HepG2 (cell line): ENCODE data around the gene FGFR3. TPM values are rescaled to one million over a fixed set of nuclear protein-coding genes. Genes with fewer than 3 reads are reported as not detected.

ENCODE experiments used
- ATAC-seq: fragments of 200-7000 bp; cut with Tn5 transposase; 3 replicates; pipeline ENCODE4 v1.9.1; 2020; ENCODE audit warnings: mild to moderate bottlenecking, moderate library complexity
- BruUV-seq: library from RNA; stranded (reverse); fragments of 400-500 nt; replicated peaks from 2 replicates; lab custom pipeline; 2021; lab: Mats Ljungman, UMichigan
- CTCF ChIA-PET: fragments of 300-600 bp; formaldehyde crosslinking; extraction: SDS; loops from one replicate; lab custom pipeline; 2021; ENCODE audit warnings: low total read pairs, inconsistent platforms, low intra/inter-chr PET ratio; lab: Yijun Ruan, JAX
- POLR2A ChIA-PET: fragments of 350-600 bp; sonication (Branson Sonifier 250); formaldehyde crosslinking; loops from one replicate; lab custom pipeline; 2020; ENCODE audit warnings: antibody characterized with exemption, inconsistent platforms; lab: Yijun Ruan, JAX
- DNase-seq: peaks from one replicate; pipeline ENCODE4 v3.0.0-alpha.2; 2015; ENCODE audit warnings: low spot score
- FAIRE-seq: peaks from 3 replicates; lab custom pipeline; 2011; peaks lifted over from hg19 to GRCh38; lab: Jason Lieb, UNC
- H2AFZ ChIP-seq: one replicate; pipeline ENCODE4 v1.6.1; 2011; ENCODE audit warnings: low read length, inconsistent platforms
- H3K27ac ChIP-seq: fragments of 300-600 bp; 3 replicates; pipeline ENCODE4 v1.8.0; 2011; ENCODE audit warnings: mixed run types, mild to moderate bottlenecking, mixed read lengths, low read length, inconsistent platforms; ENCODE audit not compliant: insufficient read depth; ENCODE audit errors: extremely low read length
- H3K27me3 ChIP-seq, 2 experiments: fragments of 200-600 bp in 1 of 2; 2 replicates in 1 of 2; 3 replicates in 1 of 2; pipeline versions ENCODE4 v1.6.0 to v1.8.0; 2011; ENCODE audit warnings: low read length in 2 of 2, mild to moderate bottlenecking in 2 of 2, moderate library complexity in 2 of 2, inconsistent platforms in 1 of 2; ENCODE audit not compliant: insufficient read depth in 2 of 2, control insufficient read depth in 1 of 2
- H3K36me3 ChIP-seq, 2 experiments: fragments of 200-600 bp in 1 of 2; replicated peaks in 1 of 2; 2 replicates in 1 of 2; 3 replicates in 1 of 2; pipeline versions ENCODE4 v1.5.1 to v1.8.0; 2011; ENCODE audit warnings: low read length in 2 of 2, inconsistent platforms in 1 of 2; ENCODE audit not compliant: insufficient read depth in 2 of 2, control insufficient read depth in 1 of 2
- H3K4me1 ChIP-seq: 2 replicates; pipeline ENCODE4 v1.5.1; 2012; ENCODE audit warnings: low read length, inconsistent platforms; ENCODE audit not compliant: insufficient read depth
- H3K4me2 ChIP-seq: 2 replicates; pipeline ENCODE4 v1.6.0; 2011; ENCODE audit warnings: low read depth, low read length, inconsistent platforms
- H3K4me3 ChIP-seq, 3 experiments: fragments of 200-600 bp in 1 of 3; sonication (generic), shearing (Covaris generic) in 1 of 3; replicated peaks in 1 of 3; 2 replicates each; pipeline ENCODE4 v1.5.1; 2011 to 2016; ENCODE audit warnings: low read length in 3 of 3, inconsistent platforms in 2 of 3, low read depth in 2 of 3, mild to moderate bottlenecking in 2 of 3, control low read depth in 1 of 3, mixed read lengths in 1 of 3; ENCODE audit not compliant: insufficient read depth in 1 of 3
- H3K79me2 ChIP-seq: one replicate; pipeline ENCODE4 v1.6.1; 2011; ENCODE audit warnings: low read length, inconsistent platforms; ENCODE audit not compliant: insufficient read depth
- H3K9ac ChIP-seq: 2 replicates; pipeline ENCODE4 v1.6.0; 2011; ENCODE audit warnings: mild to moderate bottlenecking, low read depth, low read length, inconsistent platforms; ENCODE audit not compliant: insufficient read depth
- H3K9me3 ChIP-seq: 2 replicates; pipeline ENCODE4 v1.5.1; 2012; ENCODE audit warnings: mild to moderate bottlenecking, low read length
- H4K20me1 ChIP-seq: 2 replicates; pipeline ENCODE4 v1.6.0; 2011; ENCODE audit warnings: inconsistent platforms, mild to moderate bottlenecking, low read length, moderate library complexity; ENCODE audit not compliant: insufficient read depth
- AGO2 ChIP-seq: fragments of 200-400 bp; formaldehyde crosslinking; optimal IDR thresholded peaks from 2 replicates; pipeline ENCODE3; 2017; ENCODE audit warnings: mild to moderate bottlenecking, low read depth, low read length, moderate library complexity
- MIXL1 ChIP-seq: IDR thresholded peaks from 2 replicates; pipeline ENCODE4 v1.6.1; 2016
- MTF2 ChIP-seq: sonication (generic); formaldehyde crosslinking; IDR thresholded peaks from 2 replicates; pipeline ENCODE4 v1.5.0; 2020; ENCODE audit warnings: missing genetic modification reagents, borderline replicate concordance
- SP2 ChIP-seq: sonication (generic); formaldehyde crosslinking; IDR thresholded peaks from 2 replicates; pipeline ENCODE4 v1.5.1; 2020; ENCODE audit warnings: mild to moderate bottlenecking, missing genetic modification reagents
- TOE1 ChIP-seq: sonication (generic); formaldehyde crosslinking; IDR thresholded peaks from 2 replicates; pipeline ENCODE4 v1.4.0; 2020; ENCODE audit warnings: mild to moderate bottlenecking, missing genetic modification reagents
- ZNF547 ChIP-seq: sonication (generic); formaldehyde crosslinking; IDR thresholded peaks from 2 replicates; pipeline ENCODE4 v1.5.1; 2020; ENCODE audit warnings: mild to moderate bottlenecking, missing genetic modification reagents
- ZNF761 ChIP-seq: sonication (generic); formaldehyde crosslinking; conservative IDR thresholded peaks from 2 replicates; pipeline ENCODE4 v1.4.0; 2020; ENCODE audit warnings: mild to moderate bottlenecking, missing genetic modification reagents
- ZNF772 ChIP-seq: sonication (generic); formaldehyde crosslinking; IDR thresholded peaks from 2 replicates; pipeline ENCODE4 v1.5.0; 2020; ENCODE audit warnings: mild to moderate bottlenecking, missing genetic modification reagents
- WGBS: methylation state at CpG from one replicate; pipeline ENCODE4 v1.1.6; 2017; ENCODE audit warnings: low lambda C conversion rate; 5-methylcytosine and 5-hydroxymethylcytosine counted together
- in situ Hi-C: cut with HindIII; loops from 2 replicates; pipeline ENCODE4 v1.10.0; 2017; ENCODE audit warnings: low pct_unique_long_range_greater_than_20kb; ENCODE audit not compliant: extremely low pct_ligation_motif_present
- intact Hi-C: fragments of 100-400 bp; cut with micrococcal nuclease; formaldehyde crosslinking; loops from one replicate; pipeline ENCODE4 v1.10.0; 2022; ENCODE audit not compliant: unreplicated experiment
- polyA plus RNA-seq, 8 experiments: library from polyadenylated mRNA; depleted of rRNA in 3 of 8; stranded (reverse) in 7 of 8; unstranded in 1 of 8; fragments of >200 nt; fragmentation: Illumina TruSeq in 4 of 8; extraction: Trizol in 4 of 8; gene quantifications; 2 replicates each; pipeline versions ENCODE4 v1.2.1 to v1.2.3, GENCODE V29; 2011 to 2016; ENCODE audit warnings: low read depth in 4 of 8, missing spikeins in 1 of 8, mixed read lengths in 1 of 8; ENCODE audit not compliant: insufficient read depth in 1 of 8
- total RNA-seq, 5 experiments: library from RNA; depleted of rRNA; stranded (reverse); fragments of >200 nt; fragmentation: Illumina TruSeq; extraction: Trizol; gene quantifications; 2 replicates each; pipeline ENCODE4 v1.2.3, GENCODE V29; 2016; ENCODE audit warnings: low read depth in 1 of 5
- TF ChIP-seq, protein P1 (sequence below): sonication (generic); formaldehyde crosslinking; IDR thresholded peaks from 2 replicates; pipeline ENCODE4 v1.4.0; 2020; ENCODE audit warnings: missing genetic modification reagents

The FGFR3 gene
- total and polyA plus RNA-seq, 2 of the 13 experiments (the other 11 are each of a cell fraction or from before 2014, with no cell fraction given), result 103 to 109 TPM

DNA sequence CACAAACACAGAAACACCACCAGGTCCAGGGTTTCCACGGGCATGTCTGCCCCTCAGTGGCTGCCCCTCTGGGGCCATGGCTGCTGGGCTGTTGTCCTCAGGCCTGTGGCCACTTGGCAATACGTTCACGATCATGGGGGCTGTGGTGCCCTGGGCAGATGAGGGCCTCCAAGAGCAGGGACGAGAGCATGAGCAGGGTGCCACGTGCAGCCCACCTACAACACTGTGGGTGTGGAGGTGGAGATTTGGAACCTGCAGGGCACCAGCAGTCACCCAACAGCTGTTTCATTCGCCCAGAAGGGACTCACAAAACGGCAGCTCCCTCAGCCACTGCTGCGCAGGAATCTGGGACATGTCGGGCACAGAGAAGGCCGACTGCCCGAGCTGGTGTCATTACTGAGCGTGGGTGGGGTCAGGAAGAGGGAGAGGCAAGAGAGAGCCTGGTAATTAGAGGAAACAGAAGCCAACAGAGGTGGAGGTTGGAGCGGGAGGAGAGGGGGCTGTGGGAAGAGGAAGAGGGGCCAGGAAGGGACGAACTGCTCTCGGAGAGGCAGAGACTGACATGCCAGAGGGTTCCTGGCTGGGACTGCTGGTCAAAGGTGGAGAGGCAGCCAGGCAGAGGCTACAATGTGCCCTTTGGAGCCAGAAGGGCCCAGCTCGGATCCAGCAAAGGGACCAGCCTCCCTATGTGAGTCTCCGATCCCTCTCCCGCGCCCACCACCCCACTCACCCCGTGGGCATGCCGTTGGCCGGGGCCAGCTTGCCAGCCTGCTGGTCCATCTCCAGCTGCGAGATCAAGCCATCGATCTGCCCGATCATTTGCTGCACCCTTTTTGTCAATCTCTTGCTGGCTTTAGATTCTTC is 23.1 kb downstream of the FGFR3 start:
- FAIRE-seq (no peak), DNase-seq (no peak), ATAC-seq (no peak)
- 97% methylated on average over 21 of the region's 25 CpGs for WGBS
- Histone ChIP-seq H3K4me3 (no peak overlapping the region), H2AFZ (no peak overlapping the region), H3K27me3 (no peaks in the 10 kb centered on the region), H3K4me2 (no peak overlapping the region), H3K4me1 (no peaks in the 10 kb centered on the region), H3K9me3 (no peaks in the 10 kb centered on the region), H3K79me2 (no peaks in the 10 kb centered on the region), H4K20me1 (no peaks in the 10 kb centered on the region), H3K36me3 (peaks cover 20 to 59% of the 10 kb centered on the region in 2 experiments), H3K9ac (no peak overlapping the region), H3K27ac (no peak overlapping the region)
- no TSS peak for BruUV-seq
- peak; percentile 44 for TF ChIP-seq AGO2
- no peak for TF ChIP-seq MTF2 (CRISPR knock-in tag)
- TF ChIP-seq ZNF547 (CRISPR knock-in tag), result no peak
- in situ Hi-C loops, result no loop called here
- CTCF ChIA-PET, result no interaction called here
- POLR2A ChIA-PET, result no interaction called here
- intact Hi-C loops, result no loop called here

- FAIRE-seq, result no peak
- Histone ChIP-seq H2AFZ (no peak overlapping the region), H3K4me2 (no peak overlapping the region), H3K36me3 (peaks cover 29 to 67% of the 10 kb centered on the region in 2 experiments), H3K79me2 (no peaks in the 10 kb centered on the region), H3K27ac (no peak overlapping the region), H3K27me3 (no peaks in the 10 kb centered on the region), H3K9me3 (no peaks in the 10 kb centered on the region), H3K4me3 (no peak overlapping the region), H4K20me1 (no peaks in the 10 kb centered on the region), H3K4me1 (no peaks in the 10 kb centered on the region), H3K9ac (no peak overlapping the region)
- DNase-seq, result no peak
- ChIA-PET POLR2A (no interaction called here), CTCF (no interaction called here)
- in situ Hi-C loops, result no loop called here
- WGBS, result 94% methylated on average over 8 of the region's 10 CpGs
- no TSS peak for BruUV-seq
- intact Hi-C loops, result no loop called here
- ATAC-seq, result no peak
- TF ChIP-seq ZNF772 (CRISPR knock-in tag) (no peak), ZNF761 (CRISPR knock-in tag) (no peak), SP2 (CRISPR knock-in tag) (no peak), TOE1 (no peak), MIXL1 (CRISPR knock-in tag) (no peak)
- TF ChIP-seq, protein P1, sequence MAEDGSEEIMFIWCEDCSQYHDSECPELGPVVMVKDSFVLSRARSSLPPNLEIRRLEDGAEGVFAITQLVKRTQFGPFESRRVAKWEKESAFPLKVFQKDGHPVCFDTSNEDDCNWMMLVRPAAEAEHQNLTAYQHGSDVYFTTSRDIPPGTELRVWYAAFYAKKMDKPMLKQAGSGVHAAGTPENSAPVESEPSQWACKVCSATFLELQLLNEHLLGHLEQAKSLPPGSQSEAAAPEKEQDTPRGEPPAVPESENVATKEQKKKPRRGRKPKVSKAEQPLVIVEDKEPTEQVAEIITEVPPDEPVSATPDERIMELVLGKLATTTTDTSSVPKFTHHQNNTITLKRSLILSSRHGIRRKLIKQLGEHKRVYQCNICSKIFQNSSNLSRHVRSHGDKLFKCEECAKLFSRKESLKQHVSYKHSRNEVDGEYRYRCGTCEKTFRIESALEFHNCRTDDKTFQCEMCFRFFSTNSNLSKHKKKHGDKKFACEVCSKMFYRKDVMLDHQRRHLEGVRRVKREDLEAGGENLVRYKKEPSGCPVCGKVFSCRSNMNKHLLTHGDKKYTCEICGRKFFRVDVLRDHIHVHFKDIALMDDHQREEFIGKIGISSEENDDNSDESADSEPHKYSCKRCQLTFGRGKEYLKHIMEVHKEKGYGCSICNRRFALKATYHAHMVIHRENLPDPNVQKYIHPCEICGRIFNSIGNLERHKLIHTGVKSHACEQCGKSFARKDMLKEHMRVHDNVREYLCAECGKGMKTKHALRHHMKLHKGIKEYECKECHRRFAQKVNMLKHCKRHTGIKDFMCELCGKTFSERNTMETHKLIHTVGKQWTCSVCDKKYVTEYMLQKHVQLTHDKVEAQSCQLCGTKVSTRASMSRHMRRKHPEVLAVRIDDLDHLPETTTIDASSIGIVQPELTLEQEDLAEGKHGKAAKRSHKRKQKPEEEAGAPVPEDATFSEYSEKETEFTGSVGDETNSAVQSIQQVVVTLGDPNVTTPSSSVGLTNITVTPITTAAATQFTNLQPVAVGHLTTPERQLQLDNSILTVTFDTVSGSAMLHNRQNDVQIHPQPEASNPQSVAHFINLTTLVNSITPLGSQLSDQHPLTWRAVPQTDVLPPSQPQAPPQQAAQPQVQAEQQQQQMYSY (CRISPR knock-in tag), result no peak
These were observed 26.2 kb downstream of the FGFR3 start for GRCh38 chr4:1819284-1819683.
